ENCODE measurements around the gene DAZAP1. TPM values are rescaled to one million over a fixed set of nuclear protein-coding genes. Genes with fewer than 3 reads are reported as not detected.

Gene DAZAP1
- total RNA-seq, 1 experiment from 2014 or later: 246 TPM

GRCh38 chr19:1427221-1427920 is 20.0 kb downstream of the DAZAP1 start:
- TF ChIP-seq, protein P1, sequence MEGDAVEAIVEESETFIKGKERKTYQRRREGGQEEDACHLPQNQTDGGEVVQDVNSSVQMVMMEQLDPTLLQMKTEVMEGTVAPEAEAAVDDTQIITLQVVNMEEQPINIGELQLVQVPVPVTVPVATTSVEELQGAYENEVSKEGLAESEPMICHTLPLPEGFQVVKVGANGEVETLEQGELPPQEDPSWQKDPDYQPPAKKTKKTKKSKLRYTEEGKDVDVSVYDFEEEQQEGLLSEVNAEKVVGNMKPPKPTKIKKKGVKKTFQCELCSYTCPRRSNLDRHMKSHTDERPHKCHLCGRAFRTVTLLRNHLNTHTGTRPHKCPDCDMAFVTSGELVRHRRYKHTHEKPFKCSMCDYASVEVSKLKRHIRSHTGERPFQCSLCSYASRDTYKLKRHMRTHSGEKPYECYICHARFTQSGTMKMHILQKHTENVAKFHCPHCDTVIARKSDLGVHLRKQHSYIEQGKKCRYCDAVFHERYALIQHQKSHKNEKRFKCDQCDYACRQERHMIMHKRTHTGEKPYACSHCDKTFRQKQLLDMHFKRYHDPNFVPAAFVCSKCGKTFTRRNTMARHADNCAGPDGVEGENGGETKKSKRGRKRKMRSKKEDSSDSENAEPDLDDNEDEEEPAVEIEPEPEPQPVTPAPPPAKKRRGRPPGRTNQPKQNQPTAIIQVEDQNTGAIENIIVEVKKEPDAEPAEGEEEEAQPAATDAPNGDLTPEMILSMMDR (IDR thresholded peaks at IDR 0.05; ENCODE audit: unreplicated experiment): no peak
- intact Hi-C loops (cut with micrococcal nuclease): no loop called here
- no TSS peak for BruUV-seq (replicated peaks)

DNA sequence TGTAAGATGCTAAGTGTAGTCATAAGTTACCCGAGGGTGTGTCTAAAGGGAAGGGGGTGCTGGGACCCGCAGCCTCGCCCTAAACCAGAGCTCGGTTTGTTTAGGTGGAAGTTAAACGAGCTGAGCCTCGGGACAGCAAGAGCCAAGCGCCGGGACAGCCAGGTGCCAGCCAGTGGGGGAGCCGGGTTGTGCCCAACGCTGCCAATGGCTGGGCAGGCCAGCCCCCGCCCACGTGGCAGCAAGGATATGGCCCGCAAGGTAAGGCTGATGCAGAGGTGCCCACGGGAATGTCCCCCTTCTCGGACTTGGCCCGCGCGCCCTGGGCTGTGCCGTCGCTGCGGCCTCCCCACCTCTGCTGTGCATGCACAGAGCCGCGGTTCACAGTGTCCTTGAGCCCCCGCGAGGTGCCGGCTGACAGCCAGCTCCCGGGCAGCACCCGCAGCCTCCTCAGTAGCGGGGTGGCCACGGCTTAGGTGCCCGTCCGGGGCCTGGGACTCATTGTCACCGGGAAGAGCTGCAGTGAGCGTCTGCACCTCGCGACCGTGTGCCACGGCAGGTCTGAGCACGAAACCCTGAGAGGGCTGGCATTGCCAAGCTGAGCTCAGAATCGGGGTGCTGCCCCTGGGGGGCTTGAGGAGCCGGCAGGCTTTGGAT is 21.5 kb downstream of the DAZAP1 start:
- CTCF ChIA-PET: interaction anchor here (1.1 kb wide), 1 partner anchor 9 kb away, joined by 3 read pairs; no protein-coding TSS in a partner anchor
- no peak overlapping the region for H3K27ac Mint-ChIP-seq (ENCODE audit: low read depth, unreplicated experiment)
- intact Hi-C loops (cut with micrococcal nuclease): no loop called here
- DNase-seq (ENCODE audit: unreplicated experiment): no peak
- no TSS peak for BruUV-seq (replicated peaks)
- TF ChIP-seq, protein P1 (IDR thresholded peaks at IDR 0.05; ENCODE audit: unreplicated experiment): no peak
- H3K36me3 Mint-ChIP-seq (ENCODE audit: insufficient read depth, unreplicated experiment): peaks cover 90% of the 10 kb centered on the region
- POLR2A ChIA-PET: interaction anchor here (1.0 kb wide), 1 partner anchor 12 kb away, joined by 5 read pairs; no protein-coding TSS in a partner anchor
- H3K9me3 Mint-ChIP-seq (ENCODE audit: unreplicated experiment): no peaks in the 10 kb centered on the region
- no peaks in the 10 kb centered on the region for H3K27me3 Mint-ChIP-seq (ENCODE audit: insufficient read depth, unreplicated experiment)
- no peak overlapping the region for H3K4me3 Mint-ChIP-seq (ENCODE audit: unreplicated experiment)
- H3K4me1 Mint-ChIP-seq (ENCODE audit: insufficient read depth, unreplicated experiment): no peaks in the 10 kb centered on the region

More at GRCh38 chr19:1427221-1427920, 20.0 kb downstream of the DAZAP1 start:
- DNase-seq (ENCODE audit: unreplicated experiment): no peak
- Mint-ChIP-seq H3K4me3 (ENCODE audit: unreplicated experiment) (no peak overlapping the region), H3K4me1 (ENCODE audit: insufficient read depth, unreplicated experiment) (no peaks in the 10 kb centered on the region), H3K27me3 (ENCODE audit: insufficient read depth, unreplicated experiment) (no peaks in the 10 kb centered on the region), H3K27ac (ENCODE audit: low read depth, unreplicated experiment) (no peak overlapping the region), H3K36me3 (ENCODE audit: insufficient read depth, unreplicated experiment) (peaks cover 97% of the 10 kb centered on the region), H3K9me3 (ENCODE audit: unreplicated experiment) (no peaks in the 10 kb centered on the region)
- CTCF ChIA-PET: no interaction called here
- POLR2A ChIA-PET: no interaction called here

- TF ChIP-seq, protein P1 (IDR thresholded peaks at IDR 0.05; ENCODE audit: unreplicated experiment): no peak
- no peaks in the 10 kb centered on the region for H3K27me3 Mint-ChIP-seq (ENCODE audit: insufficient read depth, unreplicated experiment)
- intact Hi-C loops (cut with micrococcal nuclease): no loop called here
- no peak overlapping the region for H3K27ac Mint-ChIP-seq (ENCODE audit: low read depth, unreplicated experiment)
- ChIA-PET CTCF (no interaction called here), POLR2A (interaction anchor here (0.5 to 1.0 kb wide), 2 partner anchors 13 to 633 kb away, joined by 3 to 5 read pairs; no protein-coding TSS in a partner anchor)
- no TSS peak for BruUV-seq (replicated peaks)
- H3K9me3 Mint-ChIP-seq (ENCODE audit: unreplicated experiment): no peaks in the 10 kb centered on the region
- no peak overlapping the region for H3K4me3 Mint-ChIP-seq (ENCODE audit: unreplicated experiment)
- DNase-seq (ENCODE audit: unreplicated experiment): no peak
- H3K4me1 Mint-ChIP-seq (ENCODE audit: insufficient read depth, unreplicated experiment): no peaks in the 10 kb centered on the region
- H3K36me3 Mint-ChIP-seq (ENCODE audit: insufficient read depth, unreplicated experiment): peaks cover 87% of the 10 kb centered on the region
Measured at GRCh38 chr19:1429750-1430149, 22.4 kb downstream of the DAZAP1 start.

DNA sequence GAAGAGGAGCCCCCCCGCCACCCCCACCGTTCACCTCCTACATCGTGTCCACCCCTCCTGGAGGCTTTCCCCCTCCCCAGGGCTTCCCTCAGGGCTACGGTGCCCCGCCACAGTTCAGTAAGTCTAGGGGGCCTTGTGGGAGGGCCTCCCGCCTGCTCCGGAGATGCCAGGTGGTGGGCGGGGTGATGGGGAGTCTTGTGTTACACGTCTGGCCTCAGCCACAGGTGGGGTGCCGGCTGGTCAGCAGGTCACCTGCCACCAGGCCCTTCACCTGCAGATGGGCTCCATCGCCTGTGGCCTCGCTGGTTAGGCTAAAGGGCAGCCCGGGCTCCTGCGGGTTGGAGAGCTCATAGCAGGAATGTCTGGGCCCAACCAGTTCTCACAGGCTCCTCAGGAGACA is 22.9 kb downstream of the DAZAP1 start:
- TF ChIP-seq, protein P1 (IDR thresholded peaks at IDR 0.05; ENCODE audit: unreplicated experiment): no peak
- BruUV-seq (replicated peaks): no TSS peak
- Mint-ChIP-seq H3K9me3 (ENCODE audit: unreplicated experiment) (no peaks in the 10 kb centered on the region), H3K27me3 (ENCODE audit: insufficient read depth, unreplicated experiment) (no peaks in the 10 kb centered on the region), H3K36me3 (ENCODE audit: insufficient read depth, unreplicated experiment) (peaks cover 87% of the 10 kb centered on the region), H3K27ac (ENCODE audit: low read depth, unreplicated experiment) (no peak overlapping the region), H3K4me1 (ENCODE audit: insufficient read depth, unreplicated experiment) (no peaks in the 10 kb centered on the region), H3K4me3 (ENCODE audit: unreplicated experiment) (no peak overlapping the region)
- CTCF ChIA-PET: no interaction called here
- DNase-seq (ENCODE audit: unreplicated experiment): no peak
- POLR2A ChIA-PET: interaction anchor here (0.5 kb wide), 1 partner anchor 633 kb away, joined by 3 read pairs; no protein-coding TSS in a partner anchor
- intact Hi-C loops (cut with micrococcal nuclease): no loop called here
